Embryonic facial prominence (tissue), 1 donor: ENCODE data around the gene TRPC4.
A peak's percentile ranks its signal among the peaks of the same experiment; 100 is the strongest.
"Not testable (repeated sequence)": the region's sequence is repeated elsewhere in the genome, so short reads cannot be mapped to it uniquely, and the experiment has no call there.

Experiments used
- DNase-seq: peaks from one replicate; pipeline ENCODE4 v3.0.0-alpha.2; 2016; ENCODE audit errors: extremely low spot score

TRPC4 gene

GRCh38 chr13:37602733-37603381 is 266.7 kb downstream of the TRPC4 start:
- DNase-seq = peak; percentile 49

DNA sequence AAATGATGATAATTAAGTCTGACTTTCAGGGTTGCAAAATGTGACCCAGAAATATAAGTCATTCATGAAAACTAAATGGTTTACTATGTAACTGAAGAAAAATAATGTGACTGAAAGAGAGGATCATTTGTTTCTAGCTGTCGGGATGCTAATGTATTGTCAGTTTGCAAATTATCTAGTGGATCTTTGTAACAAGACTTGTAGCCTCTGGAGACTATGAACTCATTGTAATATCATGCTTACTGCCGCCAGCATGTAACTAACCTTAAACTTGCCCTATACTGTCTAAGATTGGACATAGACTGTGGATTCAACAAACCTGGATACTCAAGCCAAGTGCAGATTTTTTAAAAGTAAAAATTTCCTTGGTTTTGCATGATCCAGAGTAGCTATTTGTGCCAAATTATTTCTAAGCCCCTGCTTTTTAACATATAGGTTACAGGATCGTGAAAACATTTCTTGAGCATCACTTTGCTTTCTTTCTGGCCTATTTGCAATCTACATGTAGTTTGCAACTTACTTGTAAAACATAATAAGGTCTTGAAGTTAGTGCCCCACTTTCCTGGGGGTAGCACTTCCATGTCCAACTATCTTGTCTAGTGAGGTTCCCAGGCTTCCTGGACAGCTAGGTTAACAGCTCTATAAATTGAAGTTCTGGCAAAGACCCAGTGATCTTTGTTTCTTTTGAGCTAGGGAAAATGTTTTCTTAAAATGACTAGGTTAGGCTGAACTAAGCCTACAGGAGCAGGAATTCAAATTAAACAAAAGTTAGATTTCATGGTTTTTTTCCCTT is 267.7 kb downstream of the TRPC4 start:
- no peak for DNase-seq

GRCh38 chr13:37599519-37599918 is 270.1 kb downstream of the TRPC4 start:
- DNase-seq = no peak

DNA sequence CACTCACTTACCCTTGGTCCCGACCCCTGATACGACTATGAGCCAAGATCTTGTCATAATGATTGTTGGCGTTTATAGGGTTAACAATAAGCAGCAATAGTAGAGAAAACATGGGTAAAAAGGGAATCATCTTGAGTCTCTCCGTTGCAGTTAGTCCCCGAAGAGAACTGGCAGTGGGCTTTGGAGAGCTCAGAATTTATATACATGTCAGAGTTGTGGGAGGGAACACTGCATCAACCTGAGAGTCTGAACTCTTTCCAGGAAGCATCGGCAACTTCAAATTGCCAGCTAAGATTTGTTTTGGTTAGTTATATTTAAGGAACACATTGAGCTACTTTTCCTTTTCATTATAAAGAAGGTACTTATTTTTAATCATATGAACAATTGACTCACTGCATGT is 271.0 kb downstream of the TRPC4 start, which contains the start of gene POSTN:
Gene POSTN (minus strand): TSS at position 172 of the 400 bp plus-strand sequence. CDS start 42 bp downstream, at position 130.
- DNase-seq = peak; percentile 82

GRCh38 chr13:37597477-37598025 is 272.0 kb downstream of the TRPC4 start:
- DNase-seq = no peak

DNA sequence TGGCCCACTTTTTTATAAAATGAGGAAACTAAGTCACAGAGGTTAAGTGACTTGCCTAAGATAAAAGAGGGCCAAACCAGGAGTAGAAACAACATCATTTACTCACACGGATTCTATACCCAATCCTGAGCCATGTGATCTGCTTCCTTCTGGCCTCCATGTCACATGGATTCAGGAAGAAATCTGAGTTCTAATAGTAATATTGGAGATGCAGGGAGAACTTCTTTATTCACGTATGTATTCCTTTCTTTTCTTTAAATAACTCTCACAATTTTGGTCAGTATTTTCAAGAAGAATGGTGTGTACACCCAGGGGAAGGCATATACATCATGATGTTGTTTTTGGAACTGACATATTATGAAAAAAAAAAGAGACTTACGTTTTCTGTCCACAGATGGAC is 272.8 kb downstream of the TRPC4 start:
- DNase-seq = no peak

DNA sequence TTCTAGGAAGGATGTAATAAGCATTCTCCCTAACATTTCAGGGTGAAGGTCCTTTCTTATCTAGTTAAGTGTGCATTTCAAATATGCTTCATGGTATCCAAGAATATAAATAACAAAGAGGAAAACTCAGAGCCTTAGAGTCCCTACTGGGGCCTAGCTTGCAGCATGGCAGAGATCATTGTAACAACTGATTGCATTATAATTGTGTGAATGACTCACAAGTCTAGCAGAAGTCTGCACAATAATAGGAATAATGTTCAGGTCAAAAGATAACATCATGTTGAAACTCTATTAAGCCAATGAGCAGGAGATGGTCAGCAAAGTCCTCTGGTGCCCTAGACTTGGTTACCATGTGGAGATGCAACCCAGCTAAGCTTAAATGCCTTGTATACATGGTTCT is 274.4 kb downstream of the TRPC4 start:
- no peak for DNase-seq

- DNase-seq = no peak
These were observed 275.0 kb downstream of the TRPC4 start for GRCh38 chr13:37594550-37594949.

GRCh38 chr13:37589381-37589780 is 280.2 kb downstream of the TRPC4 start:
- DNase-seq = not testable (repeated sequence)

DNA sequence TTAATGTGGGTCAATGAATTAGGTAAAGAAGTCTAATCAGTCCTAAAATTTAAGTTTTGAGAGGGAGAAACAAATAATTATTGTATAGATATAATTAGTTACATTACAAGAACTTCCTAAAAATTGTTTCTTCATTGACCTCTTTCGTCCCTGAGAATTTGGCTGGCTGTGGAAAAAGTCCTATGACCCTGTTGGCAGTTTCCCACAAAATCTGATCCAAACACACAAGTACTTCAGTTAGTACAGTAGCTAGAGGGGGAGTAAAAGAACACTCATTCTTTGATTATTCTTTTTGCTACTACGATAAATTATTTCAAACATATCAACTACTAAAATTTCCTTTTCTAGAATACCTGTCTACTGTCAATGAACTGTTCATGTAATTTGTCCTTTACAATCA is 282.3 kb downstream of the TRPC4 start:
- DNase-seq = no peak
